IMR-90 (cell line): ENCODE measurements around the gene TEK. TPM values are rescaled to one million over a fixed set of nuclear protein-coding genes. Genes with fewer than 3 reads are reported as not detected.

Experiments used
- ATAC-seq: fragments of 200-7000 bp; cut with Tn5 transposase; 2 replicates; pipeline ENCODE4 v1.9.1; 2020; ENCODE audit warnings: low read depth, mild to moderate bottlenecking, moderate library complexity
- BruUV-seq: library from RNA; stranded (reverse); fragments of 400-500 nt; replicated peaks from 2 replicates; lab custom pipeline; 2021; lab: Mats Ljungman, UMichigan
- CTCF ChIA-PET: fragments of 300-600 bp; formaldehyde crosslinking; extraction: SDS; loops from one replicate; lab custom pipeline; 2021; ENCODE audit warnings: antibody characterized with exemption; lab: Yijun Ruan, JAX
- POLR2A ChIA-PET: fragments of 300-600 bp; sonication (Branson Sonifier 250); formaldehyde crosslinking; loops from one replicate; lab custom pipeline; 2022; ENCODE audit warnings: antibody characterized with exemption; ENCODE audit not compliant: unreplicated experiment; lab: Charles Lee
- DNase-seq: peaks from one replicate; pipeline ENCODE4 v3.0.0; 2013
- H2AFZ ChIP-seq: replicated peaks from 2 replicates; pipeline ENCODE3; 2013; ENCODE audit warnings: low read length, mild to moderate bottlenecking; ENCODE audit not compliant: poor library complexity
- H2AK5ac ChIP-seq: 2 replicates; pipeline ENCODE4 v1.6.1; 2013; ENCODE audit warnings: low read depth, low read length, inconsistent platforms
- H2AK9ac ChIP-seq: replicated peaks from 2 replicates; pipeline ENCODE3; 2013; ENCODE audit warnings: mild to moderate bottlenecking, low read depth, low read length, moderate library complexity; ENCODE audit not compliant: poor library complexity
- H2BK120ac ChIP-seq: 2 replicates; pipeline ENCODE4 v1.6.1; 2013; ENCODE audit warnings: low read depth, low read length, inconsistent platforms
- H2BK15ac ChIP-seq: 3 replicates; pipeline ENCODE4 v1.6.1; 2013; ENCODE audit warnings: low read depth, low read length, inconsistent platforms
- H2BK20ac ChIP-seq: 2 replicates; pipeline ENCODE4 v1.6.1; 2013; ENCODE audit warnings: low read depth, mild to moderate bottlenecking, inconsistent platforms, low read length, moderate library complexity
- H2BK5ac ChIP-seq: 2 replicates; pipeline ENCODE4 v1.6.1; 2013; ENCODE audit warnings: mild to moderate bottlenecking, low read depth, low read length, inconsistent platforms; ENCODE audit not compliant: poor library complexity, severe bottlenecking
- H3K14ac ChIP-seq: replicated peaks from 2 replicates; pipeline ENCODE4 v1.6.1; 2013; ENCODE audit warnings: low read depth, low read length, inconsistent platforms
- H3K18ac ChIP-seq: 2 replicates; pipeline ENCODE4 v1.6.1; 2013; ENCODE audit warnings: low read depth, low read length, control low read depth
- H3K23ac ChIP-seq: 2 replicates; pipeline ENCODE4 v1.6.1; 2013; ENCODE audit warnings: low read depth, low read length, inconsistent platforms
- H3K27ac ChIP-seq: 2 replicates; pipeline ENCODE4 v1.5.1; 2013; ENCODE audit warnings: mild to moderate bottlenecking, control low read depth, low read length; ENCODE audit not compliant: insufficient read depth
- H3K27me3 ChIP-seq: 2 replicates; pipeline ENCODE4 v1.6.1; 2013; ENCODE audit warnings: low read length; ENCODE audit not compliant: control insufficient read depth, insufficient read depth
- H3K36me3 ChIP-seq: 2 replicates; pipeline ENCODE4 v1.6.1; 2013; ENCODE audit warnings: low read length, mixed read lengths; ENCODE audit not compliant: control insufficient read depth, insufficient read depth
- H3K4ac ChIP-seq: 2 replicates; pipeline ENCODE4 v1.6.1; 2013; ENCODE audit warnings: low read depth, low read length, inconsistent platforms
- H3K4me1 ChIP-seq: 2 replicates; pipeline ENCODE4 v1.6.1; 2013; ENCODE audit warnings: low read length, mixed read lengths; ENCODE audit not compliant: control insufficient read depth, insufficient read depth
- H3K4me2 ChIP-seq: 2 replicates; pipeline ENCODE4 v1.6.1; 2013; ENCODE audit warnings: low read depth, mild to moderate bottlenecking, control low read depth, low read length, moderate library complexity
- H3K4me3 ChIP-seq: 2 replicates; pipeline ENCODE4 v1.5.1; 2013; ENCODE audit warnings: low read depth, mild to moderate bottlenecking, control low read depth, low read length, moderate library complexity; ENCODE audit not compliant: insufficient read depth
- H3K56ac ChIP-seq: 2 replicates; pipeline ENCODE4 v1.6.1; 2013; ENCODE audit warnings: low read length, inconsistent platforms; ENCODE audit not compliant: insufficient read depth; ENCODE audit errors: extremely low read depth
- H3K79me1 ChIP-seq, 2 experiments: 2 replicates each; pipeline ENCODE4 v1.6.1; 2013; ENCODE audit warnings: low read length in 2 of 2, inconsistent platforms in 1 of 2, low read depth in 1 of 2
- H3K9ac ChIP-seq: 2 replicates; pipeline ENCODE4 v1.6.1; 2013; ENCODE audit warnings: low read depth, low read length, control low read depth
- H3K9me1 ChIP-seq: 2 replicates; pipeline ENCODE4 v1.6.1; 2013; ENCODE audit warnings: low read length, inconsistent platforms; ENCODE audit not compliant: insufficient read depth
- H3K9me3 ChIP-seq: 2 replicates; pipeline ENCODE4 v1.6.1; 2013; ENCODE audit warnings: low read length; ENCODE audit not compliant: control insufficient read depth, insufficient read depth
- H4K20me1 ChIP-seq: 2 replicates; pipeline ENCODE4 v1.6.1; 2013; ENCODE audit warnings: low read length, inconsistent platforms; ENCODE audit not compliant: insufficient read depth
- H4K5ac ChIP-seq: 2 replicates; pipeline ENCODE4 v1.6.1; 2013; ENCODE audit warnings: mild to moderate bottlenecking, low read depth, low read length, control low read depth
- H4K8ac ChIP-seq, 2 experiments: 2 replicates each; pipeline ENCODE4 v1.6.1; 2013; ENCODE audit warnings: low read depth in 2 of 2, low read length in 2 of 2, control low read depth in 1 of 2, inconsistent platforms in 1 of 2
- H4K91ac ChIP-seq: 2 replicates; pipeline ENCODE4 v1.6.1; 2013; ENCODE audit warnings: low read depth, low read length, inconsistent platforms; ENCODE audit not compliant: insufficient read depth
- CEBPB ChIP-seq: IDR thresholded peaks from 2 replicates; pipeline ENCODE4 v1.6.1; 2012; ENCODE audit warnings: low read depth, low read length, improper control_type of control experiment
- ELK1 ChIP-seq: fragments of 150-350 bp; IDR thresholded peaks from 2 replicates; pipeline ENCODE4 v1.6.1; 2016; ENCODE audit warnings: low read depth, mild to moderate bottlenecking, low read length, moderate library complexity, borderline replicate concordance
- MAZ ChIP-seq: IDR thresholded peaks from 2 replicates; pipeline ENCODE4 v1.6.1; 2012; ENCODE audit warnings: low read depth, mild to moderate bottlenecking, low read length, improper control_type of control experiment, moderate library complexity, borderline replicate concordance
- WGBS, 2 experiments: methylation state at CpG; one replicate each; pipeline versions ENCODE4 v1.1.5 to v1.1.7; 2013; ENCODE audit warnings: missing lambda C conversion rate in 2 of 2; ENCODE audit not compliant: insufficient read length in 1 of 2; ENCODE audit errors: extremely low coverage in 2 of 2; 5-methylcytosine and 5-hydroxymethylcytosine counted together
- dilution Hi-C: fragments of 300-500 bp; cut with HindIII; formaldehyde crosslinking; loops from one replicate; pipeline ENCODE4 v1.14.3; 2018; ENCODE audit warnings: low sequenced_read_pairs; ENCODE audit not compliant: unreplicated experiment
- in situ Hi-C: fragments of 300-500 bp; cut with MboI; formaldehyde crosslinking; loops from 3 replicates; pipeline ENCODE4 v1.14.3; 2019; ENCODE audit warnings: low sequenced_read_pairs, inconsistent platforms, mixed read lengths
- intact Hi-C: fragments of 100-400 bp; cut with micrococcal nuclease; formaldehyde crosslinking; loops from 2 replicates; pipeline ENCODE4 v1.10.0; 2022
- polyA plus RNA-seq, 3 experiments: library from polyadenylated mRNA; depleted of rRNA; stranded (reverse); fragments of >200 nt; gene quantifications; 2 replicates each; pipeline ENCODE4 v1.2.3, GENCODE V29; 2012; ENCODE audit warnings: low replicate concordance in 1 of 3
- total RNA-seq: library from RNA; depleted of rRNA; stranded (reverse); fragments of >200 nt; gene quantifications from 2 replicates; pipeline ENCODE4 v1.2.3, GENCODE V29; 2012

TEK gene
- total and polyA plus RNA-seq, 2 of the 4 experiments (the other 2 are of a cell fraction) = 6.3 to 11.7 TPM

GRCh38 chr9:27150746-27151406, 41.9 kb downstream of the TEK start:
- H3K36me3 ChIP-seq = no peaks in the 10 kb centered on the region
- peak overlapping the region; percentile 98 for H3K4ac ChIP-seq
- H3K18ac ChIP-seq = peak overlapping the region; percentile 62
- peak overlapping the region; percentile 97 for H2BK5ac ChIP-seq
- peak overlapping the region; percentile 95 for H2BK120ac ChIP-seq
- peak overlapping the region; percentile 66 for H2AFZ ChIP-seq
- BruUV-seq = no TSS peak
- peaks cover 24% of the 10 kb centered on the region for H3K4me1 ChIP-seq
- peaks cover 13% of the 10 kb centered on the region for H3K9me1 ChIP-seq
- no peaks in the 10 kb centered on the region for H3K9me3 ChIP-seq
- WGBS, 2 experiments = no CpG with 5 or more reads among the region's 5 CpGs
- H3K14ac ChIP-seq = peak overlapping the region; percentile 94
- no peaks in the 10 kb centered on the region for H3K27me3 ChIP-seq
- peak overlapping the region; percentile 62 for H2AK9ac ChIP-seq
- peak overlapping the region; percentile 84 for H2AK5ac ChIP-seq
- H4K5ac ChIP-seq = peak overlapping the region; percentile 98
- peak overlapping the region; percentile 91 for H2BK20ac ChIP-seq
- TF ChIP-seq CEBPB (no peak), MAZ (no peak), ELK1 (no peak)
- peak overlapping the region; percentile 99 for H4K91ac ChIP-seq
- peak overlapping the region; percentile 26 for H3K56ac ChIP-seq
- in situ Hi-C loops = no loop called here
- H4K8ac ChIP-seq = peak overlapping the region; percentile 52 to 91; a peak in 3 of 4 replicates
- dilution Hi-C loops = no loop called here
- ChIA-PET POLR2A (no interaction called here), CTCF (interaction anchor here (0.6 to 0.7 kb wide), 2 partner anchors 19 to 96 kb away, joined by 3 read pairs; no protein-coding TSS in a partner anchor)
- ATAC-seq (peak; percentile 38), DNase-seq (peak; percentile 77)
- H3K23ac ChIP-seq = peak overlapping the region; percentile 73
- H4K20me1 ChIP-seq = no peaks in the 10 kb centered on the region
- H3K9ac ChIP-seq = peak overlapping the region; percentile 40; the same call in 1 of the 2 replicates
- peak overlapping the region; percentile 64; the same call in 2 of the 3 replicates for H2BK15ac ChIP-seq
- peak overlapping the region; percentile 90 for H3K27ac ChIP-seq
- H3K4me3 ChIP-seq = no peak overlapping the region
- H3K4me2 ChIP-seq = peak overlapping the region; percentile 22; the same call in 1 of the 2 replicates
- peaks cover 0 to 24% of the 10 kb centered on the region in 2 experiments; a peak in 2 of 4 replicates for H3K79me1 ChIP-seq
- intact Hi-C loops = loop anchor here (2.0 to 5.0 kb wide), 3 partner anchors 16 to 119 kb away; no protein-coding TSS in a partner anchor
